ENCODE measurements around the gene KRT35.

GRCh38 chr17:41492351-41492750 lies 11.4 kb upstream of the KRT35 start:
- no peak for TF ChIP-seq SIN3A (IDR thresholded peaks at IDR 0.05; ENCODE audit: low read depth)
- no peak for TF ChIP-seq CTCF (IDR thresholded peaks at IDR 0.05 in 2 of 3, conservative IDR thresholded peaks at IDR 0.05 in 1 of 3; ENCODE audit: borderline replicate concordance in 1 of 3, insufficient read depth in 1 of 3, low read depth in 2 of 3, low read length in 2 of 3)
- no peak for TF ChIP-seq POLR2A (IDR thresholded peaks at IDR 0.05; ENCODE audit: borderline replicate concordance, extremely low read depth, insufficient read depth, insufficient read length)
- no peak for TF ChIP-seq EZH2 (IDR thresholded peaks at IDR 0.05)

Data from HCT116 (cell line).